Erythroblast (primary cell): ENCODE data around the gene TRIM25.

Source experiments
- GATA1 ChIP-seq: IDR thresholded peaks from 2 replicates; pipeline ENCODE4 v1.6.1; 2011; ENCODE audit warnings: low read depth, mild to moderate bottlenecking, control low read depth, low read length, moderate library complexity
- POLR2A ChIP-seq: IDR thresholded peaks from 2 replicates; pipeline ENCODE4 v1.6.1; 2011; ENCODE audit warnings: mild to moderate bottlenecking, low read length

DNA sequence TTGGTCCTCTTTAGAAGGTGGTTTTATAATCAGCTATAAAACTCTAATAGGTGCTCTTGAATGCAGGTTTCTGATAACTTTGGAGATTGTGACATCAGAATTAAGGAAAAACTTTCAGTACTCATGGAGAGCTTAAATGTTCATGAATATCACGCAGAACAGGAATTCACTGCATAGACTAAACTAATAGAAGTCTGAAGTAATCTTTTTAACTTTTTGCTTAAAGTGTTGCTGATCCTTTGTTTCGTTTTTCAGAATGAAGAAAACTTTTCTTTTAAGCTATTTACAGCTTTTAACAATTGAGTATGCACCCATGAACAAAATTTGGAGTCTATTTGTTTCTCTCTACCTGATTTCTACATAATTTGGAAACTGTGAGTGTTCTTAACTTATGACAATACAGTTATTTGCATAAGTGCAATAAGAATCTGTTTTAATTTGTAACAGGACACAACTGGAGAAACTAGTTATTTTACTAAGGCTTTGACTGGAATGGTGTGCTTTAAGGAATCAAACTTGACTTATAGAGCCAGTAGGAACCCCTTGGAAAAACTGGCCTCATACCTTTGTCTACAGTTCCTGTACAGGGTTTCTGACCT, 17.0 kb upstream of the TRIM25 start:
- TF ChIP-seq POLR2A (no peak), GATA1 (no peak)
